Coronary artery (tissue), 2 donors: Measurements from ENCODE around the gene AUTS2.

Source experiments
- DNase-seq: peaks from one replicate; pipeline ENCODE4 v3.0.0-alpha.2; 2017; ENCODE audit warnings: low spot score
- H3K27ac ChIP-seq, 2 donors: fragments of 200-600 bp; sonication (generic); one replicate each; pipeline ENCODE4 v1.5.1; 2016 to 2019
- H3K4me3 ChIP-seq: fragments of 200-600 bp; sonication (generic); 2 replicates; pipeline ENCODE4 v1.5.1; 2016; ENCODE audit warnings: mild to moderate bottlenecking, moderate library complexity
- TF ChIP-seq, protein P1 (sequence below): fragments of 200-600 bp; sonication (generic); IDR thresholded peaks from one replicate; pipeline ENCODE4 v1.5.1; 2019; ENCODE audit warnings: antibody characterized with exemption

Gene AUTS2

DNA sequence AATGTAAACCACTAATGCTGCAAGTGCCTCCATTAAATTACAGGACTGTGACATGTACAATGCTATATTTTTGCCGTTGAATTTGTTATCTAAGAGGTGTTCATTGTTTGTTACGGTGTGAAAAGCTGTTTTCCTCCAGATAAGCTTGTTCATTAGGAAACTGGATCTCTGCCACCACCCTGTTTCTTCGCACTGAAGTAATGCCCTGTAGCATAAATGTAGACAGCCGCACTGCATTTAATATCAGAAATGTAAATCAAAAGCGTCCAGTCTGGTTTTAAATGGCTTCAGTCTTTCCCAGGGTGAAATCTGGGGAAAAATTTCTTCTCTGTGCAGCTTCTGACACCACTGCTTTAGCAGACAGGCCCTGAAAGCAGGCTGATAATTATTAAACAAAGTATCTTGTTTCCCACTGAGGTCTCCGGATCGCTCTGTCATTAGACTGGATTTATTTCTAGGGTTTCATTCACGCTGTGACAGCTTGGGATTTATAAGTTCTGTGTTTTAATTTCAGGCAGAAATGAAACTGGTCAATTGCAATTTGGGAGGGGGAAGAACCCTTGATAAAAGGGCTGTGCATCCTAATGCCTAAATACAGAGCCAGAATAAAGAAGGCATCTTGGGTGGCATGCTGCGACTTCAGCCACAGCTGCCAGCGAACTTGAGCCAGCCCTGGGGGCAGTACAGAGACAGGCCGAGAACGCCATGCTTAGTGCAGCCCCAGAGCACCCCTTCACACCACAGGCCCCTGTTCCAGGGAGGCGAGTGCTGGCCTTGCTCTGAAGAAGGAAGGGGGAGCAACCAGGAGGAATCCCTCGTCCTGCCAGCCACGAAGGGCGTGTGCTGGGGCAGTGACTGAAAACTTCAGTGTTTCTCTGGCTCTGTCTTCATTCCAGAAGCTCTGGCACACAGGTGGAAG is 985.9 kb downstream of the AUTS2 start:
- TF ChIP-seq, protein P1, sequence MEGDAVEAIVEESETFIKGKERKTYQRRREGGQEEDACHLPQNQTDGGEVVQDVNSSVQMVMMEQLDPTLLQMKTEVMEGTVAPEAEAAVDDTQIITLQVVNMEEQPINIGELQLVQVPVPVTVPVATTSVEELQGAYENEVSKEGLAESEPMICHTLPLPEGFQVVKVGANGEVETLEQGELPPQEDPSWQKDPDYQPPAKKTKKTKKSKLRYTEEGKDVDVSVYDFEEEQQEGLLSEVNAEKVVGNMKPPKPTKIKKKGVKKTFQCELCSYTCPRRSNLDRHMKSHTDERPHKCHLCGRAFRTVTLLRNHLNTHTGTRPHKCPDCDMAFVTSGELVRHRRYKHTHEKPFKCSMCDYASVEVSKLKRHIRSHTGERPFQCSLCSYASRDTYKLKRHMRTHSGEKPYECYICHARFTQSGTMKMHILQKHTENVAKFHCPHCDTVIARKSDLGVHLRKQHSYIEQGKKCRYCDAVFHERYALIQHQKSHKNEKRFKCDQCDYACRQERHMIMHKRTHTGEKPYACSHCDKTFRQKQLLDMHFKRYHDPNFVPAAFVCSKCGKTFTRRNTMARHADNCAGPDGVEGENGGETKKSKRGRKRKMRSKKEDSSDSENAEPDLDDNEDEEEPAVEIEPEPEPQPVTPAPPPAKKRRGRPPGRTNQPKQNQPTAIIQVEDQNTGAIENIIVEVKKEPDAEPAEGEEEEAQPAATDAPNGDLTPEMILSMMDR: no peak

DNA sequence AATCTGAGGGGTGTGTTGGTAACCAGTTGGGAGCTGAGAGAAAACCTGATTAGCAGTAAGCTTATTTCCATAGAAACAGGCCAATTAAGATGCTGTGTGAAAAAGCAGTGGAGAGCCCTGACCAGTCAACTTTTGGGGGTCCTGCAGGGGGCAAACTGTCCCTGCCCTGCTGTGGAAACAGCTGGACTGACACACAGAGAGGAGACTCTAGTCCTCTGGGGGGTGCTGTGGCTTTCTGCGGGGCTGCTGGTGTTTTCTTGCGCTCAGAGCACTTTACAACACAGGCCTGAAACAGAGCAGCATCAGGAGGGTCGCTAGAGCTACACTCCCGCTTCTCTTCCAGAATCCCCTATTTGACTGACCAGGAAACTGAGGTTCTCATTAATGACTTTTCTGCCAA is 986.8 kb downstream of the AUTS2 start:
- H3K4me3 ChIP-seq: no peak overlapping the region
- TF ChIP-seq, protein P1: no peak
- H3K27ac ChIP-seq: no peak overlapping the region
- no peak for DNase-seq

More for the DNA sequence above, 985.9 kb downstream of the AUTS2 start:
- DNase-seq: no peak
- Histone ChIP-seq H3K27ac (no peak overlapping the region), H3K4me3 (no peak overlapping the region)

DNA sequence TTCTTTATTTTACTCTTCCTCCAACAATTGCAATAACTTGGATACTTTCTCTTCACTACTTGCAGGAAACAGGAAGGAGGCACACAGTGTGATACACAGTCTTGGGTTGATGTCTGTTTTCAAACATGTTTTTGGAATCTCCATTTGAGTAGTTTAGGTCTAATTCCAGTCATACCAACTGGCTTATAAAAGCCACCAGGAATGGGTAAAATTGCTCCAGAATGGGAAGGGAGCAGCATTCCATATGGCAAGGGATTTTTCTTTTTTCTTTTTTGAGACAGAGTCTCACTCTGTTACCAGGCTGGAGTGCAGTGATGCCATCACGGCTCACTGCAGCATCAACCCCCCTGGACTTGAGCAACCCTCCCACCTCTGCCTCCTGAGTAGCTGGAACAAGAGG is 988.5 kb downstream of the AUTS2 start:
- no peak for DNase-seq
- Histone ChIP-seq H3K4me3 (no peak overlapping the region), H3K27ac (no peak overlapping the region)
- TF ChIP-seq, protein P1: no peak

DNA sequence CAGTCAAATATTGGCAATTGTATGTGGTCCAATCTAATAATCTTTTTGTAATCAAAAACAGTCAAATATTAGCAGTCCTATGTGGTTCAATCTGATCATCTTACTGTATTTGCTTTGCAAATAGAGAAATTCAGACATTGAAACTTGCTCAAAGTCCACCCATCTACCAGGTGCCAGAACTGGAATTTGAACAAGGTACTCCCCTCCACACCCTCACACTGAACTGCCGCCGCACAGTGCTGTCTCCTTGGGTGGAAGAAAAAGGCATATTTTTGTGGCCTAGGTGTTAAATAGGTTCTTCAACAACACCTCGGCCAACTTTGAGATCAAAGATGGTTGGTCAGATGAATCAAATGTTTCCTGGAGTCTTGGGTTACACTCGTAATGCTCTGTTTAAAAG is 989.5 kb downstream of the AUTS2 start:
- Histone ChIP-seq H3K4me3 (no peak overlapping the region), H3K27ac (no peak overlapping the region)
- TF ChIP-seq, protein P1: no peak
- DNase-seq: no peak

DNA sequence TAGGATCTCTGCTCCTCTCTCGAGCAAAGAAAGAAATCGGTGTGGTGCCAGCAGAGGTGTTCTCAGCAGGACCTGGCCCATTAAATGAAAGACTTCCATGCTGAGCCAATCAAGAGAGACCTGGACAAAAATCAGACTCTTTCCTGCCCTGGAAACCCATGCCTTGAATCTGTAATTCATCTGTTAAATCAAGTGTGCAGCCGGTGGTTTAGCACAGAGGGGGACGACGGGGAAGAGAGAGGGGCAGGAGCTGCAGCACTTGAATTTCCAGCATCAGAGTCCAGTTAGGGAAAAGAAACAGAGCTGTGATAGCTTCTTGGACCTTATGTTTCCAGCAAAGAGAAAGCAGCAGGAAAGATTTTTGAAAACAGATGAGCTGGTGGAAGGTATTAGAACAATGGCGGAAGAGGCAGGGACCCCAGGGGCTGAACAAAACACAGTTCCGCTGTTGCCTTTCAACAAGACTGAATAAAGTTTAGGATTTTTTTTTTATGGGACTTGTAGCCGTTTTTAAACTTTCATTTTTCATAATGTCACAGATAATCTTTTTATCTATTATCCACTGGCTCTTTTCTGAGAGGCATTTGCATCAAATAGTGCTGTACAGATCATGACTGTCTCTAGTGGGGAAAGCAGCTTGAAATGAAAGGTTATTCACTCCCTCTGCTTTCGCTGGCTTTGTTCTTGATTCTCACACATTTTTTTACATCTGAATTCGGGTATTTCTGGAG is 990.1 kb downstream of the AUTS2 start:
- H3K27ac ChIP-seq: no peak overlapping the region
- no peak for DNase-seq
- H3K4me3 ChIP-seq: no peak overlapping the region
- TF ChIP-seq, protein P1: no peak

DNA sequence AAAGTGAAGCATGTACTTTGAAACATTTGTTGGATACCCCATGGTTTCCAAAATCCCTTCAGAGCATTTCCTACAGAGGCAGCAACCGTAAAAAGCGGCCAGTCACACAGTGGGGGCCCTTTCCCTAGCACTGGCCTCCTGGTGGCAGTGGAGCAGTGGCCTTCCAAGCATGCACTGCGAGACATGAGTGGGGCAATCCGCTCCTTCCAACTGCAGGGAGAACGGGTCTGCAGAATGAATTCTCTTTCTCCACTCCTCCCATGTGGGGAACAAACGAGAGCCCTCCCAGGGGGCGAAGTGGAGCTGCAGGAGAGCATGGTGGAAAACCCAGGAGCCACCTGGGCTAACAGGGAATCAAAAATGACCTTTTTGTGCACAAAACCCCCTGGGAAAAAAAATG is 990.7 kb downstream of the AUTS2 start:
- Histone ChIP-seq H3K27ac (no peak overlapping the region), H3K4me3 (no peak overlapping the region)
- DNase-seq: no peak
- TF ChIP-seq, protein P1: no peak
